PC-3 (cell line): ENCODE results near the gene TMEM176A.

ENCODE experiments used
- CTCF ChIP-seq: fragments of 300-600 bp; sonication (generic); conservative IDR thresholded peaks from 2 replicates; pipeline ENCODE4 v1.5.1; 2017; ENCODE audit warnings: antibody characterized with exemption, low read depth, mild to moderate bottlenecking, low read length
- EZH2 ChIP-seq: fragments of 300-600 bp; sonication (generic); IDR thresholded peaks from one replicate; pipeline ENCODE4 v1.6.1; 2017; ENCODE audit warnings: antibody characterized with exemption, mild to moderate bottlenecking, low read length; ENCODE audit not compliant: unreplicated experiment

GRCh38 chr7:150778738-150779301, 21.7 kb upstream of the TMEM176A start:
- peak; percentile 89 for TF ChIP-seq CTCF
- no peak for TF ChIP-seq EZH2
